Endothelial cell of umbilical vein (primary cell): ENCODE results near the gene RFX2. TPM values are rescaled to one million over a fixed set of nuclear protein-coding genes. Genes with fewer than 3 reads are reported as not detected.

ENCODE experiments used
- BruUV-seq: library from RNA; stranded (reverse); fragments of 400-500 nt; replicated peaks from 2 replicates; lab custom pipeline; 2021; lab: Mats Ljungman, UMichigan
- CTCF ChIA-PET: fragments of 300-600, 350-600 bp; sonication (Branson Sonifier 250); formaldehyde crosslinking; loops from one replicate; lab custom pipeline; 2021; ENCODE audit warnings: antibody characterized with exemption, inconsistent platforms; lab: Charles Lee
- POLR2A ChIA-PET: fragments of 300-600, 350-600 bp; sonication (Branson Sonifier 250); formaldehyde crosslinking; loops from one replicate; lab custom pipeline; 2021; ENCODE audit warnings: antibody characterized with exemption, inconsistent platforms; lab: Charles Lee
- DNase-seq: peaks from one replicate; pipeline ENCODE4 v3.0.0-alpha.2; 2011; ENCODE audit warnings: low read depth, low spot score
- FAIRE-seq: peaks from 2 replicates; lab custom pipeline; 2011; peaks lifted over from hg19 to GRCh38; lab: Jason Lieb, UNC
- H2AFZ ChIP-seq: 2 replicates; pipeline ENCODE4 v1.6.0; 2012; ENCODE audit warnings: low read depth, low read length, control low read depth, inconsistent platforms
- H3K27ac ChIP-seq: 2 replicates; pipeline ENCODE4 v1.5.1; 2011; ENCODE audit warnings: low read depth, mild to moderate bottlenecking, control low read depth, low read length, moderate library complexity; ENCODE audit not compliant: insufficient read depth
- H3K27me3 ChIP-seq, 2 experiments: 2 replicates each; pipeline versions ENCODE4 v1.6.0 to v1.6.1; 2011; ENCODE audit warnings: low read length in 2 of 2, mixed read lengths in 1 of 2; ENCODE audit not compliant: control insufficient read depth in 2 of 2, insufficient read depth in 2 of 2
- H3K36me3 ChIP-seq, 2 experiments: 2 replicates in 1 of 2; 3 replicates in 1 of 2; pipeline ENCODE4 v1.5.1; 2011; ENCODE audit warnings: low read length in 2 of 2, mild to moderate bottlenecking in 1 of 2, moderate library complexity in 1 of 2; ENCODE audit not compliant: control insufficient read depth in 2 of 2, insufficient read depth in 2 of 2; ENCODE audit errors: extremely low read depth in 1 of 2
- H3K4me1 ChIP-seq: 3 replicates; pipeline ENCODE4 v1.5.1; 2011; ENCODE audit warnings: mild to moderate bottlenecking, low read length; ENCODE audit not compliant: control insufficient read depth, insufficient read depth; ENCODE audit errors: extremely low read depth
- H3K4me2 ChIP-seq: 2 replicates; pipeline ENCODE4 v1.6.1; 2011; ENCODE audit warnings: low read length, control low read depth, mixed read lengths; ENCODE audit not compliant: insufficient read depth
- H3K4me3 ChIP-seq, 3 experiments: fragments of 200-600 bp in 1 of 3; sonication (generic), shearing (Covaris generic) in 1 of 3; replicated peaks in 1 of 3; 2 replicates each; pipeline ENCODE4 v1.5.1; 2011 to 2016; ENCODE audit warnings: control low read depth in 3 of 3, low read length in 3 of 3, mild to moderate bottlenecking in 2 of 3, inconsistent platforms in 1 of 3, low read depth in 1 of 3, moderate library complexity in 1 of 3; ENCODE audit not compliant: insufficient read depth in 1 of 3
- H3K79me2 ChIP-seq: 2 replicates; pipeline ENCODE4 v1.6.0; 2012; ENCODE audit warnings: low read length, inconsistent platforms; ENCODE audit not compliant: control insufficient read depth, insufficient read depth
- H3K9ac ChIP-seq: replicated peaks from 2 replicates; pipeline ENCODE3; 2011; ENCODE audit warnings: low read length, control low read depth; ENCODE audit not compliant: insufficient read depth; ENCODE audit errors: extremely low read depth
- H3K9me1 ChIP-seq: replicated peaks from 3 replicates; pipeline ENCODE4 v1.6.0; 2011; ENCODE audit warnings: mild to moderate bottlenecking, low read length; ENCODE audit not compliant: control insufficient read depth, insufficient read depth; ENCODE audit errors: extremely low read depth
- H3K9me3 ChIP-seq: replicated peaks from 2 replicates; pipeline ENCODE4 v1.5.1; 2012; ENCODE audit warnings: low read length, inconsistent platforms; ENCODE audit not compliant: control insufficient read depth, insufficient read depth
- H4K20me1 ChIP-seq: replicated peaks from 2 replicates; pipeline ENCODE3; 2011; ENCODE audit warnings: mild to moderate bottlenecking, low read length; ENCODE audit not compliant: control insufficient read depth, insufficient read depth; ENCODE audit errors: extremely low read depth
- EZH2 ChIP-seq: IDR thresholded peaks from 2 replicates; pipeline ENCODE4 v1.6.1; 2012; ENCODE audit warnings: borderline replicate concordance, low read depth, mild to moderate bottlenecking, moderate library complexity, low read length, inconsistent platforms; ENCODE audit not compliant: severe bottlenecking
- FOS ChIP-seq: IDR thresholded peaks from 2 replicates; pipeline ENCODE4 v1.6.1; 2011; ENCODE audit warnings: mild to moderate bottlenecking, low read length, moderate library complexity, borderline replicate concordance; ENCODE audit not compliant: insufficient read depth
- GATA2 ChIP-seq: IDR thresholded peaks from 2 replicates; pipeline ENCODE4 v1.7.0; 2011; ENCODE audit warnings: low read depth, mild to moderate bottlenecking, moderate library complexity, mixed read lengths, low read length; ENCODE audit not compliant: insufficient read length, insufficient read depth
- JUN ChIP-seq: IDR thresholded peaks from 2 replicates; pipeline ENCODE4 v1.6.1; 2011; ENCODE audit warnings: borderline replicate concordance, low read depth; ENCODE audit not compliant: insufficient read length, insufficient read depth
- MYC ChIP-seq: IDR thresholded peaks from one replicate; pipeline ENCODE4 v1.6.1; 2011; ENCODE audit warnings: mild to moderate bottlenecking, low read depth, low read length
- POLR2A ChIP-seq: IDR thresholded peaks from 2 replicates; pipeline ENCODE4 v1.6.1; 2012; ENCODE audit warnings: low read depth, mild to moderate bottlenecking, control low read depth, low read length
- POLR2AphosphoS5 ChIP-seq: IDR thresholded peaks from 2 replicates; pipeline ENCODE4 v1.6.1; 2012; ENCODE audit warnings: low read depth, mild to moderate bottlenecking, control low read depth, low read length, moderate library complexity; ENCODE audit not compliant: insufficient read depth
- dilution Hi-C: fragments of 300-500 bp; cut with MboI; formaldehyde crosslinking; loops from one replicate; pipeline ENCODE4 v1.15.0; 2019; ENCODE audit warnings: low sequenced_read_pairs; ENCODE audit not compliant: extremely low pct_ligation_motif_present
- intact Hi-C: fragments of 100-400 bp; cut with micrococcal nuclease; formaldehyde crosslinking; loops from one replicate; pipeline ENCODE4 v1.10.0; 2022
- polyA plus RNA-seq, 4 experiments: library from polyadenylated mRNA; depleted of rRNA in 3 of 4; stranded (reverse) in 3 of 4; unstranded in 1 of 4; fragments of >200 nt; gene quantifications; 2 replicates each; pipeline versions ENCODE4 v1.2.1 to v1.2.3, GENCODE V29; 2011 to 2012; ENCODE audit warnings: missing spikeins in 1 of 4
- total RNA-seq: library from RNA; stranded (reverse); gene quantifications from 2 replicates; pipeline ENCODE4 v1.2.3, GENCODE V29; 2021
- TF ChIP-seq, protein P1 (sequence below): IDR thresholded peaks from 2 replicates; pipeline ENCODE4 v1.6.1; 2011; ENCODE audit not compliant: insufficient read depth, insufficient read length
- TF ChIP-seq, protein P2 (sequence below), 2 donors: IDR thresholded peaks; 1 replicate in 1 of 2; 2 replicates in 1 of 2; pipeline ENCODE4 v1.5.1; 2011; ENCODE audit warnings: low read length in 2 of 2, mild to moderate bottlenecking in 2 of 2, moderate library complexity in 2 of 2, control low read depth in 1 of 2, inconsistent platforms in 1 of 2, low read depth in 1 of 2; ENCODE audit not compliant: insufficient read depth in 1 of 2; ENCODE audit errors: extremely low read depth in 1 of 2

The RFX2 gene
- total and polyA plus RNA-seq, 2 donors (not counting 3 experiments of a cell fraction or from before 2014, with no cell fraction given), result 16.1 to 19.0 TPM

DNA sequence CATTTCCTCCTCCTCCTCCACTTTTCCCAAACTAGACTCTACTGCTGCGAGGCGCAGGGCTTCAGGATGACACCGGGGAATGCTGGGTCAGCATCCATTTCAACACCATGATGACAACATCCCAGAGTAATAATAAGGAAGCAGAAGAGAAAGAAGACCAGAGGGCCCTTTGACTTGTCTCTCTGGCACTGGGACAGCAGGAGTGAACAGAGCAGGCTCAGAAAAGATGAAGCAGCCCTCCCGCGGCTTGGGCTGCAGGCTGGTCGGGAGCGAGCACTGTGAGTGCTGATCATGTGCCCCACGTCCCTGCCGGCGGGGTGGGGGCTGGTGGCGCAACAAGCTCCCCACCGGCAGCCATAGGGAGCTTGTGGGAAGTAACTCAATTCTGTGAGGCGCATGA, 162.9 kb downstream of the RFX2 start:
- H3K36me3 ChIP-seq, result peaks cover 0 to 10% of the 10 kb centered on the region in 2 experiments
- TF ChIP-seq, protein P1, sequence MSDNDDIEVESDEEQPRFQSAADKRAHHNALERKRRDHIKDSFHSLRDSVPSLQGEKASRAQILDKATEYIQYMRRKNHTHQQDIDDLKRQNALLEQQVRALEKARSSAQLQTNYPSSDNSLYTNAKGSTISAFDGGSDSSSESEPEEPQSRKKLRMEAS, result no peak
- TF ChIP-seq POLR2AphosphoS5 (no peak), FOS (no peak), JUN (no peak), GATA2 (no peak), POLR2A (no peak), MYC (no peak), EZH2 (no peak)
- TF ChIP-seq, protein P2, sequence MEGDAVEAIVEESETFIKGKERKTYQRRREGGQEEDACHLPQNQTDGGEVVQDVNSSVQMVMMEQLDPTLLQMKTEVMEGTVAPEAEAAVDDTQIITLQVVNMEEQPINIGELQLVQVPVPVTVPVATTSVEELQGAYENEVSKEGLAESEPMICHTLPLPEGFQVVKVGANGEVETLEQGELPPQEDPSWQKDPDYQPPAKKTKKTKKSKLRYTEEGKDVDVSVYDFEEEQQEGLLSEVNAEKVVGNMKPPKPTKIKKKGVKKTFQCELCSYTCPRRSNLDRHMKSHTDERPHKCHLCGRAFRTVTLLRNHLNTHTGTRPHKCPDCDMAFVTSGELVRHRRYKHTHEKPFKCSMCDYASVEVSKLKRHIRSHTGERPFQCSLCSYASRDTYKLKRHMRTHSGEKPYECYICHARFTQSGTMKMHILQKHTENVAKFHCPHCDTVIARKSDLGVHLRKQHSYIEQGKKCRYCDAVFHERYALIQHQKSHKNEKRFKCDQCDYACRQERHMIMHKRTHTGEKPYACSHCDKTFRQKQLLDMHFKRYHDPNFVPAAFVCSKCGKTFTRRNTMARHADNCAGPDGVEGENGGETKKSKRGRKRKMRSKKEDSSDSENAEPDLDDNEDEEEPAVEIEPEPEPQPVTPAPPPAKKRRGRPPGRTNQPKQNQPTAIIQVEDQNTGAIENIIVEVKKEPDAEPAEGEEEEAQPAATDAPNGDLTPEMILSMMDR (IDR thresholded peaks at IDR 0.05; ENCODE audit: extremely low read depth in 1 of 2, insufficient read depth in 1 of 2, low read depth in 1 of 2, low read length in 2 of 2), result no peak
- H3K9ac ChIP-seq, result no peak overlapping the region
- intact Hi-C loops, result no loop called here
- H3K9me3 ChIP-seq, result no peaks in the 10 kb centered on the region
- DNase-seq (no peak), FAIRE-seq (no peak)
- no peak overlapping the region for H2AFZ ChIP-seq
- no peak overlapping the region for H3K4me3 ChIP-seq
- H3K79me2 ChIP-seq, result peaks cover 43% of the 10 kb centered on the region
- peaks cover 15% of the 10 kb centered on the region for H3K4me1 ChIP-seq
- H4K20me1 ChIP-seq, result no peaks in the 10 kb centered on the region
- no peaks in the 10 kb centered on the region for H3K9me1 ChIP-seq
- no TSS peak for BruUV-seq
- ChIA-PET CTCF (interaction anchor here (1.1 to 7.2 kb wide), 3 partner anchors 10 to 75 kb away, joined by 3 to 46 read pairs (median 4); no protein-coding TSS in a partner anchor), POLR2A (no interaction called here)
- no peaks in the 10 kb centered on the region for H3K27me3 ChIP-seq
- dilution Hi-C loops, result no loop called here
- H3K27ac ChIP-seq, result no peak overlapping the region
- no peak overlapping the region for H3K4me2 ChIP-seq
